WI38 (cell line): ENCODE results near the gene MCCC2.
"Not testable (repeated sequence)": the region's sequence is repeated elsewhere in the genome, so short reads cannot be mapped to it uniquely, and the experiment has no call there.

ENCODE experiments used
- H3K4me3 ChIP-seq: 2 replicates; pipeline ENCODE4 v1.5.1; 2011; ENCODE audit warnings: low read depth, mild to moderate bottlenecking, control low read depth, low read length
- CTCF ChIP-seq: IDR thresholded peaks from 2 replicates; pipeline ENCODE4 v1.5.1; 2012; ENCODE audit warnings: low read depth, mild to moderate bottlenecking, control low read depth, low read length

The MCCC2 gene

GRCh38 chr5:71652803-71653543 is 65.8 kb downstream of the MCCC2 start:
- no peak for TF ChIP-seq CTCF
- no peak overlapping the region for H3K4me3 ChIP-seq

GRCh38 chr5:71658916-71659662 is 71.9 kb downstream of the MCCC2 start:
- no peak overlapping the region for H3K4me3 ChIP-seq
- TF ChIP-seq CTCF: no peak

GRCh38 chr5:71662381-71662780 is 75.2 kb downstream of the MCCC2 start:
- TF ChIP-seq CTCF: no peak

GRCh38 chr5:71663191-71663969 is 76.2 kb downstream of the MCCC2 start:
- TF ChIP-seq CTCF: no peak
- H3K4me3 ChIP-seq: no peak overlapping the region

More at GRCh38 chr5:71662381-71662780, 75.2 kb downstream of the MCCC2 start:
- H3K4me3 ChIP-seq: no peak overlapping the region

GRCh38 chr5:71664615-71665014 is 77.5 kb downstream of the MCCC2 start:
- not testable (repeated sequence) for H3K4me3 ChIP-seq

- no peak for TF ChIP-seq CTCF
- H3K4me3 ChIP-seq: no peak overlapping the region
These were observed 79.2 kb downstream of the MCCC2 start for GRCh38 chr5:71666321-71666720.

GRCh38 chr5:71677977-71678376 is 90.8 kb downstream of the MCCC2 start:
- TF ChIP-seq CTCF: no peak
- H3K4me3 ChIP-seq: no peak overlapping the region
